ENCODE data around the gene PHETA1.
"Not testable (repeated sequence)": the region's sequence is repeated elsewhere in the genome, so short reads cannot be mapped to it uniquely, and the experiment has no call there.

- not testable (repeated sequence) for TF ChIP-seq CTCF (IDR thresholded peaks at IDR 0.05; ENCODE audit: extremely low read depth in 1 of 2, insufficient read depth in 1 of 2, low read depth in 1 of 2, low read length in 2 of 2); EZH2 (IDR thresholded peaks at IDR 0.05; ENCODE audit: borderline replicate concordance, low read depth, low read length, severe bottlenecking); MYC (IDR thresholded peaks at IDR 0.05; ENCODE audit: low read depth, low read length)
These were observed 31.0 kb upstream of the PHETA1 start for GRCh38 chr12:111399741-111400404.

Data from endothelial cell of umbilical vein (primary cell).